GDM1 (cell line): ENCODE data around the gene PSORS1C1.

ENCODE experiments used
- DNase-seq: peaks from one replicate; lab custom pipeline; 2025; lab: John Stamatoyannopoulos, UW

The PSORS1C1 gene

DNA sequence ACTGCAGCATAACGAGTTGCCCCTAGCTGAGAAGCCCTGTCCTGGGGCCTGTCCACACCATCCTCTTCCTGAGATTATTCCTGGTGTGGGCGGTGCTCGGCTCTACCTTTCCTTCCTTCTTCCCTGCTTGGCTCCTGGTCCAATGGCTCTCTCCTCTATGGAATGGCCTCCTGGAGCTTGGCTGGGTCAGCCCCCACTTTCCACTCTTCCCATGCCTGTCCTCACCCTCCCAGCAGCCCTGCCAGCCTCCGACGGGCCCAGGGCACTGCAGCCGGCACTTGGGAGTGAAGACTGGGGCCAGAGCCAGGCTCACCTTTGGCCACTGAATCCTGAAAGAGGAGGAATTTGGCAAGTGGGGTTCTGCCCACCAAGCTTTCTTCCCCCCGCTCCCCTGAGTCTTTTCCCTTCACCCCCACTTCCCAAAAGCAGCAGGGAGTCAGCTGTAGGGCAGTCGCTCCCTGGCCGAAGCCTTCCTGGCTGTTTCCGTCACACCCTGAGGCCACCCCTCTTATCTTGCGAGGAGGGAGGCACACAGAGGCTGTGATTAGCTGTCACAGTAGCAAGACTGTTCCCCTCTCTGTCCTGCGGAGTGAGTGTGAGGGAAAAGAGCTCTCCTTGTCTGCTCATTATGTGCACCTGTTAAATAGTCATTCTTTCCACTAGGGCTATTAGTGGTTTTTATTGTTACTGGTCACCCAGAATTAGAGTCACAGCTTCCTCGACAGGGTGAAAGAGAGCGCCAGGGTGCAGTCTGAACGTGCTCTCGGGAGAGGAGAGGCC lies 12.0 kb downstream of the PSORS1C1 start:
- DNase-seq, result no peak

DNA sequence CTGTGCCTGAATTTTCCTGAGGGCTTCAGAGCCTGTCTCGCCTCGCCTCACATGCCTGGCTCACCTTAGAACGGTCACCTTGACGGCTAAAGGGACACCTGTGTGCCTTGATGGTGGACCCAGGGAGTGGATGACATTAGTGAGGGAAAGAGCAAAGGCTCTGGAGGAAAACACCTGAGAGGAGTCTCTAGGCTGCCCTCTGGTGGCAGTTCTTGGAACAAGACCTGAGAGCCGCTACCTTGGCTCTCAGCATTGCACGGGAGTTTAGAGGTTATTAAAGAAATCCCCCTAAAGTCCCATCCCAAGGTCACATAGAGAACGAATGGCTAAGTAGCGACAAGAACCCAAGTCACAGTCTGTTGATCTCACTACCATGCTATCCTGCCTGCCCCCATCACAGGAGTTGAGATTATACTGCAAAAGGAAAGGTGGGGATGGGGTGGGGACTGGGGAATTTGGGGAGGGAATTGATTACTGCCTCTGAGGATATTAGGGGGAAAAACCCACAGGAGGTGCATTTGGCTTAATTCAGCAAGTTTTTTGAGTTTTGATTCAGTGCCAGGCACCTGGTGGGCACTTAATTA lies 13.6 kb downstream of the PSORS1C1 start:
- no peak for DNase-seq

DNA sequence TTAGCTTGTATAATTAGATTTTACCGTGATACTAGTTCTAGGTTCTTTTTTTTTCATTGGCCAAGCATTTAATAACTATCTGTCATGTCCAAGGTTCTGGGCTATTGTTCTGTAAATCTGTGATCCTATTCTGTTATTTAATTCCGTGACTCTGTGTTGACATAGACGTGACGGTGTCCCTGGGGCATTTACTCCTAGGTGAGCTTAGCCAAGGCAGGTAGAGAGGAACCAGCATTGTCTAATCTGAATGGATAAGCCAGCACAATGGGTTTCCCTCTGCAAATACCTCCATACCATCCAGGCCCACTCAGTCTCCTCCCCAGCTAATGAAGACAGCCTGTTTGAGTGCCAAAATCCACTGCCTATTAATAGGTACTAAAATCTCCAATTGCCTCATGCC lies 14.5 kb downstream of the PSORS1C1 start:
- DNase-seq, result no peak

DNA sequence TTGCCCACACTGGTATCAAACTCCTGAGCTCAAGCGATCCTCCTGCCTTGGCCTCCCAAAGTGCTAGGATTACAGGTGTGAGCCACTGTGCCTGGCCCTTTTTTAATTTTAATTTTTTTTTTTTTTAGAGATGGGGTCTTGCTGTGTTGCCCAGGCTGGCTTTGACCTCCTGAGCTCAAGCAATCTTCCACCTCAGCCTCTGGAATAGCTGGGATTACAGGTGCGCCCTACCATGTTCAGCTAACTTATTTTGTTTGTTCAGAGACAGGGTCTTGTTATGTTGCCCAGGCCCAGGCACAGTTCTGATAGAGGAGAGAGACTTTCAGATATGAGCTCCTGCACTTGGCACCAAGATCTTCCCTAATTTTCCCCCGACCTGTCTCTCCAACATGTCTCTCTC lies 16.2 kb downstream of the PSORS1C1 start:
- no peak for DNase-seq

DNA sequence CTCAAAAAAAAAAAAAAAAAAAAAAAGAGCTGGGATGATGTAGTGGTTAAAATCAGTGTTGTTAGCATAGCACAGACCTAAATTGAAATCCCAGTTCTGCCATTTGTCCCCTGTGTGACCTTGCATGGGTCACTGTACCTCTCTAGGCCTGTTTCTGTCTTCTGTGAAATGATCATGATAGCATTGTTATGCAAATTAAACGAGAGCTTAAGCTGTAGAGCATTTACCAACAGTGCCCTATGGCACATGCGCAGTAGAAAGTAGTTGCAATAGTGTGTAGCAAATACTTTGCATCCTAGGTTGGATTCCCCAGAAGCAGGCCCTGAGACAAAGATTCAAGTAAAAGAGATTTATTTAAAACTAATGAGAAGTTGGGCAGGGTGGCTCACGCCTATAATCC lies 17.0 kb downstream of the PSORS1C1 start:
- DNase-seq, result no peak

DNA sequence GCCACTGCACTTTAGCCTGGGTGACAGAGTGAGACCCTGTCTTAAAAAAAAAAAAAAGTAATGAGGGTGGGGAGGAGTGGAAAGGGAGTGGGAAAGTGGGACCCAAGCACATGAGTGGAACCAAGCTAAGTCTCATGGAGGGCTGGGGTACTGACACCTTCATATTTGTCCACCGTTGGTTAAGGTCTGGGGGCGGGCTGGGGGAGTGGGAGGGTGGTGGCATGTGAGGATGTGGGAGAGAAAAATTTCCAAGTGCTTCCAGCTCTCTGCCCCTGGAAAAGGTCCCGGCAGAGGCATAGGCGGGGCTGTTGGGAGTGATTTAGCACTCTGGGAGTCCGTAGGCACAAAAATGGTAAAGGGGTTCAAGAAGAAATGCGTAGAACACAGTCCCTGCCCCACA lies 18.2 kb downstream of the PSORS1C1 start:
- DNase-seq, result no peak

DNA sequence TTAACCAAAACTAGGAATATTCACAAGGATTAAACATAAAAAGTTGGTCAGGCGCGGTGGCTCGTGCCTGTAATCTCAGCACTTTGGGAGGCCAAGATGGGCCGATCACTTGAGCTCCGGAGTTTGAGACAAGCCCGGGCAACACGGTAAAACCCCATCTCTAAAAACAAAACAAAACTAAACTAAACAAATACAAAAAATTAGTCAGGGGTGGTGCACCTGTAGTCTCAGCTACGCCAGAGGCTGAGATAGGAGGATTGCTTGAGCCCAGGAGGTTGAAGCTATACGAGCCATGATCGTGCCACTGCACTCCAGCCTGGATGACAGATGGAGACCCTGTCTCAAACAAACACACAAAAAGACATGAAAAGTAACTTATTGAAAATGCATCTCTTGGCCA lies 21.1 kb downstream of the PSORS1C1 start:
- no peak for DNase-seq

DNA sequence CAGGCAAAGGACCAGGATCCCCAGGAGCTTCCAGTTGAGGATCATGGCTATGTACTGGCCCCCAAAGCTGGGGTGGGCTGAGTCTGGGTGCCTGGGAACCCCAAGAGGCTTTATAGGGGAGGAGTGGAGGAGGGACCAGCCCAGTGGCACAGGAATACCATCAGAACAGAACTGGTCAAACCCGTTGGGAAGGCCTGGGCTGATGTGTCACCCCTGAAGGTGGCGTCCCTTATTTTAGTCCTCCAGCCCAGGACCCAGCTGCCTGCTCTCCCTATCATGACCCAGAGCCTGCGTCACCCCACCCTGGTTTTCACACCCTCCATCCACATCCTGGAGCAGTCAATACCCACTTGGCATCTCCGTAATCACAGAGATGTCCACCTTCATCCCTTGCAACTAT lies 24.4 kb downstream of the PSORS1C1 start, which contains the start of gene PSORS1C2:
TSS of gene PSORS1C2 (minus strand) at position 85 of the 400 bp plus-strand sequence. CDS start at position 45, 40 bp downstream.
- no peak for DNase-seq

DNA sequence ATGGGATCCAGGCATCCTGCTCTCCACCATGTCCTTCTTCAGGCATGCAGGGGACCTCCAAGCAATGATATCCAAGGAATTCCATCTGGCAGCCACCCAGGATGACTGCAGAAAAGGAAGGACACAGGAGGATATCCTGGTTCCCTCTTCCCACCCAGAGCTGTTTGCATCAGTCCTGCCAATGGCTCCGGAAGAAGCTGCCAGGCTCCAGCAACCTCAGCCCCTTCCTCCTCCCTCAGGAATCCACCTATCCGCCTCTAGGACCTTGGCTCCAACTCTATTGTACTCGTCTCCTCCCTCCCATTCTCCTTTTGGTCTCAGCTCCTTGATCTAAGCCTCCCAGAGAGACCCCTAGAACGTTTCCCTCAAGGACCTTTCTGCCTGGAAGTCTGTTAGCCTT lies 25.0 kb downstream of the PSORS1C1 start:
- no peak for DNase-seq

DNA sequence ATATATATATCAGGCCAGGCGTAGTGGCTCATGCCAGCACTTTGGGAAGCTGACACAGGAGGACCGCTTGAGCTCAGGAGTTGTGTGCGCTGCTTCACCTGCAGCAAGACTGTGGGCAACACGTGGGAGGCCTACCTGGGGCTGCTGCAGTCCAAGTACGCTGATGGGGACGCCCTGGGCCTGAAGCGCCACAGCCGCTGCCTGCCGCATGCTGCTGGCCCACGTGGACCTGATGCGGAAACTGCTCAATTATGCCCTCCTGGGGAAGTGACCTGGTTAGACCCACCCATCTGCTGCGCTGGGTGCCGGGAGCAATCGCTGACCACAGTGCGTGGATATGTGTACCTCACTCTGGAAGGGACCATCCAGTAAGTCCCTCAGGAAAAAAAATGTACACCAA lies 26.0 kb downstream of the PSORS1C1 start:
- DNase-seq, result no peak

DNA sequence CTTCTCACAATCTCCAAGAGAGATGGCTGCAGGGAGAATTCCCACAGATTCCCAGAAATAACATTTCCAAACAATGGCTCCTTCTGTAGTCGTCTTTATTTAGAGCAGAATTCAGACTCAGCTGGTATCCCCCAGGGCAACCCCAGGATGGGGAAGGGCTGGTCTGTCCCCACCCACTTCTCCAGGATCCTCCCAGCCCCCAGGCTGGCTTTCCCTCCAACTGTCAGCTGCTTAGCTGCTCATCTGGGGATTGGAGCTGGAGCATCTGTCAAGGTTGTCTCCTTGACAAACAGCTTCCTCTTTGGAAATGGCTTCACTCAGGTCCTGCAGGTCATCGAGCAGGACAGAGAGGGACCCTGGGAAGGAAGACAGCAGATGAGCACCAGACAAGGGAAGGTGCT lies 27.8 kb downstream of the PSORS1C1 start:
- no peak for DNase-seq

DNA sequence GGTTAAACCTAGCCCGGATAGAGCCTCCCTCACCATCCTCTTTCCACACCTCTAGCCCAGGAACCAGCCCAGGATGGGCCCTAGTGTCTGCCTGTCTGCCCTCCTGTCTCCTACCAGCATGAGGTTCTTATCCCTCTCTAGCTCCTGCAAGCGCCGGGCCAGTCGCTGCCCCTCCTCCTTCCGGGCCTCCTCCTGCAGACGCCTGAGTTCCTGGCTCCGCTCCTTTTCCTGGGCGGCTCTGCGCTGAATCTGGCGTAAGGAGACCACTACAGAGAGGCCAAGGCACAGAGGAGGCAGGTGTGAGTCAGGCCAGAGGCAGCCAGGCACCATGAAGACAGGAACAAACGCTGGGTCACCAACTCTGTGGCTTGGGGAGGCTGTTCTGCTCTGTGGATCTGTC lies 28.5 kb downstream of the PSORS1C1 start:
- no peak for DNase-seq

DNA sequence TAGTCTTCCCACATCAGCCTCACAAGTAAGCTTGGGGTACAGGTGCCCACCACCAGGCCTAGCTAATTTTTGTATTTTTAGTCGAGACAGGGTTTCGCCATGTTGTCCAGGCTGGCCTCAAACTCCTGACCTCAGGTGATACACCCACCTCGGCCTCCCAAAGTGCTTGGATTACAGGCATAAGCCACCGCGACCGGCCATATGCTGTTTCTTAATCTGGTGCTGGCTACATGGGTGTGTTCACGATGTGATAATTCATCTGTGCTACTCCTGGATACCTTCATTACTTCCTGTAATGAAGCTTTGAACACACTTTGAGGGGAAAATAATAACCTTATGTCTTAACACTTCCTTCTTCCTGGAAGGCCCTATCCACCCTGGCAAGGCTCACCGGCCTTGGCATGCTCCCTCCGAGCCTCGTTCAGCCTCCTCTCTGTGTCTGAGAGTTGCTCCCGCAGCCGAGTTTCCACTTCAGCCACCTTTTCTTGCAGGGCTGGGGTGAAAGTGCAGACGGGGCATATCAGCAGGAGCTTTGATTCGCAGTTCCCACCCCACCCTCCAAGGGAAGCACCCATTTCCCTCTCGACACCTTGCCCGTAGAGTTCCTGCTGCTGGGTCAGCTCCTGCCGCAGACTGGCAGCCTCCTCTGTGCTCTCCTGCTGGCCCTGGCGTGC lies 29.8 kb downstream of the PSORS1C1 start:
- DNase-seq, result no peak

DNA sequence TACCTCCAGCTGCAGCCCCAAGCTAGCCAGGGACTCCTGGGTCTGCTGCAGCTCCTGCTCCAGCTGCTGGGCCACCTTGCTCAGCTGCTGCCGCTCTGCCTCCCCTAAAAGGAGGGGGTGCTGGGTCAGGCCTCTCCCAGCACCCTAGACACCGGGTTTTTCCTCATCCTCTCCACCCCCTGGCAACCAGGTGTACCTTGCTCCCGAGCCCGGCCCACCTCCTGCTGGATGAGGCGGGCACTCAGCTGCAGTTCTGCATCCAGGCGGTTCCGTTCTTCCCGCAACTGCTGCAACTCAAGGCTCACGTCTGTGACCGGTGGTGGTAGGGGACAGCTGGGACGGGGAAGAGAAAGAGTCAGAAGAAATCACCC lies 30.4 kb downstream of the PSORS1C1 start:
- no peak for DNase-seq

DNA sequence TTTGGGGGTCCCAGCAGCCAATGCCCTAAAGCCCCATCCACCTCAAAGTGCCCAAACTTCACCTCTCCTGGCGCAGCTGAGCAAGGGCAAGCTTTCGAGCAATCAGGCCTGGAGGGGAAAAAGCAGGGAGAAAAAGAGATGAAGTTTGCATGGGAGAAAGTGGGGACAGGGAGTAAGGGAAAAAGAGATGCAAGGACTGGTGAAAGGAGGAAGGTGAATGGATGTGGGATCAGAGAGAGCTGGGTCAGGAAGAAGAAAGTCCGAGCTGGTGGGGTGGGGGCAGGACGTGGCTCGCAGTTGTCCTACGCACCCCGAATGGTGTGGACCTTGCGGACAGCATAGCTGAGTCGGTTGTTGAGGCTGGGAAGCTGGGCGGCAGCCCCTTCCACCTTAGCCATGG lies 30.8 kb downstream of the PSORS1C1 start:
- DNase-seq, result no peak

DNA sequence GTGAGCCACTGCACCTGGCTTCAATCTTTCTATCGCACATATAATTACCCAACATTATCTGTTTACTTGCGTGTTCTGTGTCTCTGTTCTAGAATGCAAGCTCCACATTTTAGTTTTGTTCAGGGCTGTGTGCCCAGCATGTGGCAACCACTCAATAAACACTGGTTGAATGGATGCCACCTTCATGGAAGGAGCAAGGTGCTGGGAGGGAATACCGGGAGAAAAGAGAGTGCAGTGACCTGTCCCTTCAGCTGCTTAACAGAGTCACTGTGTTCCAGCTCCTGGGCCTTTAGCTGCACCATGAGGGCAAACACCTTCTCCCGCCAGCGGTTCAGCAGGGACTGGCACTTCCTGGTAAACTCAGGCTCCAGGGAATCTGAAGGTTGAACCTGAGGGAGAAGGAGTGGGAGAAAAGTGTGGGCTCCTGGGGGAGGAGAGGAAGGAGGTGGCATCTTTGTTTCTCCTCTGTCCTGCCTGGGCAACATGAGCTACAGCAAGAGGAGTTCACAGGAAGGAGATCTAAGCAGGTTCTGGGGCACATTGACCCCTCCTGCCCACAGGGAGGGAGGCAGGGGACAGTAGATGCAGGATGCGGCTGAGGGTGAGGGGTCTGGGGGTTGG lies 35.3 kb downstream of the PSORS1C1 start:
- no peak for DNase-seq

DNA sequence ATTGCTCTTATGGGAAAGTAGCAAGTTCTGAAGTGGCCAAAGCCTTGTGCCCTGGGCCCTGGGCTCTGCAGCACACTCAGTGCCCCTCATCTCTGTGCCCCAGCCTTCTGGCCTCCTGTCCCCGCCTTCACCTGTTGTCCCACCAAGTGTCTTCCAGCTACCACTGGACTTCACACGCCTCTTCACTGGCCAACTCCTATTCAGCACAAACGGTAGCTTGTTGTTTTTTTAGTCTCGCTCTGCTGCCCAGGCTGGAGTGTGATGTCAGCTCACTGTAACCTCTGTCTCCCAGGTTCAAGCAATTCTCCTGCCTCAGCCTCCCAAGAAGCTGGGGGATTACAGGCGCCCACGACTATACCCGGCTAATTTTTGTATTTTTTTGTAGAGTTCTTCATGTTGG lies 38.2 kb downstream of the PSORS1C1 start:
- DNase-seq, result no peak

DNA sequence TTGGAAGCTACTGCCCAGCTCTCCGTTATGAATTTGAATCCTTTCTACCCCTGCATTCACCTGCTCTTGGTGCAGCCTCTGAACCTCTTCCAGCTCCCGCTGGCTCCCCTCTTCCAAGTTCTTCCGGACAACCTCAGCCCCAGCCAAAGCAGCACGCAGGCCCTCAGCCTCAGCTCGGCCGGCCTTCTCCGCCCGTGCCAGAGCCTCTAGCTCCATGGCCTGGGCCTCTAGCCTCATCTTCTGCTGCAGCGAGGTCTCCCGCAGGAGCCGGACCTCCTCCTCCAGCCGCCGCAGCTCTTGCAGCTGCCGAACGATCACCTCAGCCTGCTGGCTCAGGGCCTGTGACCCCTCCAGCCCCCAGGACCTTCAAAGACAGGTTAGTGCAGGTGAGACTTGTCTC lies 39.8 kb downstream of the PSORS1C1 start:
- DNase-seq, result no peak

DNA sequence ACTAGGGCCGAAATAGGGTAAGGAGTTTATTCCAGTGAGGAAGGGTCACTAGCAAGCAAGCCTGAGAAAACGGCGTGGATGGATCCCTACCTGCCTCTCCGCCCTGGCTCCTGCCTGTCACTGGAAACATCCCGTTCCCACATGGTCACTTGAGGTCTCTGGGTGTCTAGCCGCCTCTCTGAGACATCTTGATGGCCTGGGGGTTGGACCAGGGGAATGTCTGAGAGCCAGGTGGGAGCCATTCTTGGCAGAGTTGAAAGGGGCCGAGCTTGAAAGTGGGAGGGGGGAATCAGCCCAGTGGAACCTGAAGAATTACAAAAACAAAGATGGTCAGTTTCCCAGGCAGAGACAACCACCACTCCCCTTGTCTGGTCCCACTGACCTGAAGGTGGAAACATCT lies 42.0 kb downstream of the PSORS1C1 start:
- DNase-seq, result no peak

DNA sequence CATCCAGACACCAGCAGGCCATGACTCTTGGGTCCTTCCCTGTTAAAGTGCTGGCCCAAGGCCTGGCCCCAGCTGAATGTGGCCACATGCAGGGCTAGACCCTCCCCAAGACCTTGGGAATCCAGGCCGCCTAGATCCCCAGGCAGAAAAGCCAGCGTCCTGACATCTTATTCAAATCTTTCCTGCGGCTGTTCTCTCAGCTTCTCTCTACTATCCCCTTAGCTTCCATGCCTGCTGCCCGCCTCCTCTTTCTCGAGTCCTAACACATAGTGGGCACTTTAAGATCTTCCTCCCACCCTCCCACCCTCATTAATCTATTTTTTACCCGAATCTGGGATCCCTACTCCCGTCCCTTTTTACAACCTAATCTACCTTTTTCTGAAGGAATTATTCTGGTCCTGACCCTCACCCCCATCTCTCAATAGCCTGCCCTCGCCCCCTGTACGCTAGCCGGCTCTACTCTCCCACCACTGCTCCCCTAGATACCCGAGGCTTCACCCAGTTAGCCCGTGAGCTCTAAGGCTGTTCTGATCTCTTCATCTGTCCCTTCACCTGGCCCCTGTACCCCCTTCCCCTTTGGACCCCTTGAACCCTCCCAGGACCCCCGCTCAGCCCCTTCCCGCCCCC lies 43.0 kb downstream of the PSORS1C1 start, which contains the start of gene CCHCR1:
TSS of gene CCHCR1 (minus strand) at position 290 of the 627 bp plus-strand sequence. CDS start at position 88, 202 bp downstream.
- no peak for DNase-seq

DNA sequence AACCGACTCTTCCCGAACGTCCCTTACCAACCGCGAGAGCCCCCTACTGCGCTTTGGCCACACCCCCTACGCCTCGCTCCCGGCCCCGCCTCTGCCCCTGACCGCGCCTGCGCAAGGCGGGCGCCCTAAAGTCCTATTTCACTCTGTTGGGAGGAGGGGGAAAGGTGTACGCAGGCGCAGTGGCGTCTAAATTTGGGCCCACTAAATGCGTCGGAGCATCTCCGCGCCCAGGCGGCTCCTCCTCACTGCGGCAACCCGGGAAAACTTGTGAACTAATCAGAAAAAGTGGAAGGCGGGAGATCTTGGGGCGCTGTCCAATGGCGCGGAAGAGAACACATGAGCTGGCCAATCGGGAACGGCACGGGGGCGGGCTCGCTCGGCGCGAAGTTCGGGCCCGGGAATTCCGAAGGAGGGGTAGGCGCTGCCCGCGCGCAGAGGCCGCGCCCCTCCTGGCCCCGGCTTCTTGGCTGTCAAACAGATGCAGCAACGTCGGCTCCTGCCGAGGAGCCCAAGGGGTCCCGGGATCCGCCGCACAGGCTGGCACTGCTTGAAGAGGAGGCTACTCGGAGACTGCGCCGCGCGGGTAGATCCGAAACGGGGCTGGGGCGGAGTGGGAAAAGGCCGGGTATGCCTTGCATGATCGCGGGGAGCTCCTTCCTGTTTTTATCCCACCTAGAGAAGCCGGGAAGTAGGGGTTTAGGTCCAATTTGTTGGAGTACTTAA lies 43.7 kb downstream of the PSORS1C1 start, which contains the start of gene TCF19:
TSS of gene TCF19 (plus strand) at position 450 of the 723 bp plus-strand sequence. CDS start 881 bp downstream, outside the sequence.
- peak; percentile 98 for DNase-seq
